Left kidney (tissue), 8 donors: ENCODE data around the gene PPP2R5E. TPM values are rescaled to one million over a fixed set of nuclear protein-coding genes. Genes with fewer than 3 reads are reported as not detected.
"Not testable (repeated sequence)": the region's sequence is repeated elsewhere in the genome, so short reads cannot be mapped to it uniquely, and the experiment has no call there.

ENCODE experiments used
- DNase-seq: peaks from one replicate; pipeline ENCODE4 v3.0.0-alpha.2; 2013
- long read RNA-seq, 8 donors: transcript quantifications; one replicate each; lab custom pipeline, GENCODE V29; 2026
- polyA plus RNA-seq: library from polyadenylated mRNA; unstranded; fragments of 120-200 nt; gene quantifications from one replicate; pipeline ENCODE4 v1.2.1, GENCODE V29; 2013; ENCODE audit not compliant: insufficient read length

Gene PPP2R5E
- polyA plus RNA-seq = 42.6 TPM
- long read RNA-seq, donor 1, full-length matches to known transcripts = 3 of 3 reads
- long read RNA-seq, donor 1, partial matches to known transcripts = 0 of 3 reads
- long read RNA-seq, donor 1, other reads (novel, unspliced or antisense) = 0 of 3 reads
- long read RNA-seq, donor 2, full-length matches to known transcripts = 5 of 20 reads
- long read RNA-seq, donor 2, partial matches to known transcripts = 15 of 20 reads
- long read RNA-seq, donor 2, other reads (novel, unspliced or antisense) = 0 of 20 reads
- long read RNA-seq, donor 3, full-length matches to known transcripts = 2 of 16 reads
- long read RNA-seq, donor 3, partial matches to known transcripts = 14 of 16 reads
- long read RNA-seq, donor 3, other reads (novel, unspliced or antisense) = 0 of 16 reads
- long read RNA-seq, donor 4, partial matches to known transcripts = 0 of 1 reads
- long read RNA-seq, donor 4, other reads (novel, unspliced or antisense) = 0 of 1 reads
- long read RNA-seq, donor 5, full-length matches to known transcripts = 3 of 10 reads
- long read RNA-seq, donor 5, partial matches to known transcripts = 7 of 10 reads
- long read RNA-seq, donor 5, other reads (novel, unspliced or antisense) = 0 of 10 reads
- long read RNA-seq, donor 6, full-length matches to known transcripts = 3 of 11 reads
- long read RNA-seq, donor 6, partial matches to known transcripts = 8 of 11 reads
- long read RNA-seq, donor 6, other reads (novel, unspliced or antisense) = 0 of 11 reads
- long read RNA-seq, donor 7, full-length matches to known transcripts = 5 of 11 reads
- long read RNA-seq, donor 7, partial matches to known transcripts = 6 of 11 reads
- long read RNA-seq, donor 7, other reads (novel, unspliced or antisense) = 0 of 11 reads
- long read RNA-seq, donor 8, full-length matches to known transcripts = 1 of 1 reads
- long read RNA-seq, donor 8, partial matches to known transcripts = 0 of 1 reads
- long read RNA-seq, donor 8, other reads (novel, unspliced or antisense) = 0 of 1 reads

DNA sequence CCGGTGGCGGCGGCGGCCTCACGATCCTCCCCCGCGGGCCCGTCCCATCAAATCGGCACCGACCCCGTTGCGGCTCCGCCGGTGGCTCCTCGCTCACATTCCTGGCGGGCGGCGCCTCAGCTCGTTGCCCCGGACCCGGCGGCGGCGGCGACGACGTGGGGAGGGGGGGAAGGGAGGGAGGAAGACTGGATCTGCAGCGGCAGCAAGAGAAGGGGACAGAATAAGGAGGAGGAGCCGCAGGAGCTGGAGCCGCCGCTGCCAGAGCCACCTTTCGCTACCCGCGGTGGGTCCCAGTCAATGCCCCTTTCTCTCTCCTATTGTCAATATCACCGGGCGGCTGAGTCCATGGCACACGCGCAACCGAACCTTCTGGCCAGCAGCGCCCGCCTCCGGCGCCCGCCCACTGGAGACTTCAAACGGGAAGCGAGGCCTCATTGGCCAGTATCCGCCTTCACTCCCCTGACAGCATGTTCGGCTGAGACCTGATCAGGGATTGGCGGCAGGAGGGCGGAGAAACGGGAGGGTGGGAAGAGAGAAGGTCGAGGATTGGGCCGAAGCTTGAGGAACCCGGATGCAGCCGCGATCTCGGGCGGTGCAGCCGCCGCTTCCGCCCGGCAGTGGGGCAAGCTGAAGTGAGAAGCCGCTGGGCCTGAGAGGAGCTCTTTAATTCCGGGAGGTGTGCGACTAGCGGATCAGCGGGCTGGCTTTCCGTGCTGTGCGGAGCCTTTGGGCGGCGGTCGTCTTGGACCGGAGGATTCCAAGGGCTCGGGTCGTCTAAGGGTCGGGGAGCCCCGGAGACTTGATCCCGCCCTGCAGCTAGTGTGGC is at the start of gene PPP2R5E:
Gene PPP2R5E (minus strand): TSS at position 378 of the 826 bp plus-strand sequence. CDS start 3,692 bp downstream, outside the sequence.
- peak; percentile 98 for DNase-seq

DNA sequence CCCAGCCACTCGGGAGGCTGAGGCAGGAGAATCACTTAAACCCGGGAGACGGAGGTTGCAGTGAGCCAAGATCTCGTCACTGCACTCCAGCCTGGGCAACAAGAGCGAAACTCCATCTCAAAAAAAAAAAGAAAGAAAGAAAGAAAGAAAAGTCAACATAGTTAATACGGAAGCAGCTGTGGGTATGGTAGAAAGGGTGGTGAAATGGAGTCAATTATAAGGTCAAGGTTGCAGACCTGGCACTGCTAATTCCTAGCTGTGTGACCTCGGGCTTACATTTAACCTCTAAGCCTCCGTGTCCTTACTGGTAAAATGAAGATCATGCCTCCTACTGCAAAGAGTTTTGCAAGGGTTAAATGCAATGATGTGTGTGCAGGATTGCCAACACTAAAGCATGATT is 39.9 kb upstream of the PPP2R5E start:
- not testable (repeated sequence) for DNase-seq

DNA sequence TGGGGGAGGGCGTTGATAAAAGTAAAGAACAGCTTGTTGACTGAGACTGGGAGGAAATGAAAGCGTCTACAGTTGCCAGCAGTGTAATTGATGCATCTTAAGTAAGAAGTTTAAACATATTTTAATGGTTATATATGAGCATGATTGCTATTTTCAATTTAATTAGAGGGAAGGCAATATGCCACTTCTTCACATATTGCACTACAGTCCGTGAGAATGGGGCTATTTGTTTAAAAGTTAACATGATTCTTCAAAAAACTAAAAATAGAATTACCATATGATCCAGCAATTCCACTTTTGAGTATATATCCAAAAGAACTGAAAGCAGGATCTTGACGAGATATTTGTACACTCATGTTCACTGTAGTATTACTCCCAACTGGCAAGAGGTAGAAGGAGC is 38.3 kb upstream of the PPP2R5E start:
- DNase-seq = no peak

DNA sequence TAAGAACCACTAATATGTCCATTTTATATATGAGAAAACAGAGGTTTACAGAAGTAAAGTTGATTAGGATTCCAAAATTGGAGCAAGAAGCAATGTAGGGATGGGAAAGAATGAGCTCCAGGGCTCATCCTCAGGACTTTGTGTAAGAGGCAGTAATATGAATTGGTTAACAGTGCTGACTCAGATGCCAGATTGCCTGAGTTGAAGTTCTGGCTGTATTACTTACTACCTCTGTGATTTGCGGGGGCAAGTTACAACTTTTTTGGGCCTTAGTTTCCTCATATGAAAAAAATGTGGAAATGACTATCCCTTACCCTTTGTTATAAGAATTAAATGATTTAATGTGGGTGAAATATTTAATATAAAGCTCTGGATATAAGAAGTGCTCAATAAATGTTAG is 35.1 kb upstream of the PPP2R5E start:
- no peak for DNase-seq

DNA sequence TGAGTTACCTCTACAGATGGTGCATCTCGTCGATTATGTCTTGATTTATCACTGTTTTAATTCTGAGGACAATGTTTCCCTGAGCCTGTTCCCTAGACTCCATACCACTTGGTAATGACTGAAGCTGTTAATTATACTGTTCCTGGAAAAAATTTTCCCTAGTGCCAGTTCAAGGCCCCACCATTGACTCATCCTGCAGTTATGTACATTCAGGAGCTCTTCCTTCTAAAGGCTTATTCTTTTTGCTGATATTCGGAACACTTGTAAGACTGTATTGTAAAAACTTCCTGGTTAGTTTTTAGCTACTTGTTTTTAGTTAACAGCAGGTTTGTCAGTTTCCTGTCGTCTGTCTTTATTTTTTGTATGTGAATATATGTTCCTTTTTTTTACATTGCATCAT is 30.4 kb upstream of the PPP2R5E start:
- no peak for DNase-seq

DNA sequence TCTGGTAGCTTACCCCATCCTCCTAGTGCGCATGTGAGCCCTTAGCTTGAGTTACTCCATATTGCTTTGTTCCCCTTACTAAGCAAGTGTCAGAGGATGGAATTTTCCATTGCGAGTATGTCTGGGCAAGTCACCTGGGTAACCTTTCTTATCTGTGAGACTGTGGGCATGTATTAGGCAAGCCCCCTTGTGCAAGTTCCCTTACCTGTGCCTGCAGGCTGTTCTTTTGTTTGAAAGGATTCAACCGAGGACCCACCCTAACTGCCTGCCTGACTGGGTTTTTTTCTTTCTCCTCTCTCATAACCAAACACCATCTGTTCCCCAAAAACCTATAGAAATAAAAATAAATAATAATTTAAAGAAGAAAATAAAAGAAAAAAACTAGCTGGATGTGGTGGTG is 22.3 kb upstream of the PPP2R5E start:
- DNase-seq = no peak

DNA sequence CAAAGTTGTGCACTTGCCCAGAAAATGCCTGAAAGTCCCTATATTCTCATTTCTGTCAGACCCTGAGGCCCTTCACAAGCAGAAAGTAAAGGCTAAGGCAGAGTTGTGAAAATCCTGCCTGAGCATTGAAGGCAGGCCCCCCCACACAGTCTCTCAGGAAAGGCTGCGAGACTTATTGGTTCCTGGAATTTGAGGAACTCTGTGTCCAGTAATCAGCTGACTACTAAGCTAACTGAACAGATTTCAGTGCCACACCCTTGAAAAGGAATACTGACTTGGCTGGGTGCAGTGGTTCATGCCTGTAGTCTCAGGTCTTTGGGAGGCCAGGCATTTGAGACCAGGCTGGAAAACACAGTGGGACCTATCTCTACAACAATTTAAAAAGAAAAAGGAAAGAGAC is 21.1 kb upstream of the PPP2R5E start:
- no peak for DNase-seq

DNA sequence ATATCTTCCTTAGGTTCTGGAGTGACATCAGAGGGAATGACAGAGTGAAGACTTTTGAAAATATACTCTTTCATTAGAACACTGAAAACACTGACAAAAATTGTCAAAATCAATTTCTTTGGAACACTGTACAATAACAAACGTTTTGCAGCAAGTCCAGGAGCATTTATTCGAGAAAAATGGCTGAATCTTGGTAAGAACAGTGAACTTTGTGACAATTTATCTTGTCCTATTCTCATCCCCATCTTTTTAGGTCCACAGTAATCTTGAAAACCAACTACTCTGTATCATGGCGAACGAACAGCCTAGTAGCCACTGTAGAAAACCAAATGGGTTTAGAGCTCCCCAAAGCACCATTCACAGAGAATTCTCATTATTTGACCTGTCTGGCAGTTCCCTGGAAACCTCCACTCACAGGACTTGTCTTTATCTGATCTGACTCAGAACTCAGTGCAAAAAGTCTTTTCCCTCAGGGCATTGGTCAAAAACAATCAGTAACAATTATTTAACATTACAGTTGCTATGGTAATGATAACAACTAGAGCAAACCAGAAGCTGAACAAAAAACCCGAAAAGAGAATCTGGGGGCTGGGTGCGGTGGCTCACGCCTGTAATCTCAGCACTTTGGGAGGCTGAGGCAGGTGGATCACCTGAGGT is 20.3 kb upstream of the PPP2R5E start:
- DNase-seq = no peak

DNA sequence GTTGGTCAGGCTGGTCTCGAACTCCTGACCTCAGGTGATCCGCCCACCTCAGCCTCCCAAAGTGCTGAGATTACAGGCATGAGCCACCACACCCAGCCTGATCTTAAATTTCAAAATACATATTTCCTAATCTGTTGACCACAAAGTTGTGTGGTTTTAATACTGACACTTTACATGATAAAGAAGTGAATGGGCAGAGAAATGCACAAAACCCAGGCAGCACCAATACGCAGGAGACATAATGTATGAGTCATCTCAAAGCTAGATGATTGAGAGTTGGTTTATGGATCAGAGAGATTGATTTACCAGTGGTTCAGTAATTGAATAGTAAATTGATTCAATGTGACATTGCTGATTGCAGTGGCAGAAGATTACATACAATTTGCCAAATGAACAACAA is 19.2 kb upstream of the PPP2R5E start:
- DNase-seq = no peak

DNA sequence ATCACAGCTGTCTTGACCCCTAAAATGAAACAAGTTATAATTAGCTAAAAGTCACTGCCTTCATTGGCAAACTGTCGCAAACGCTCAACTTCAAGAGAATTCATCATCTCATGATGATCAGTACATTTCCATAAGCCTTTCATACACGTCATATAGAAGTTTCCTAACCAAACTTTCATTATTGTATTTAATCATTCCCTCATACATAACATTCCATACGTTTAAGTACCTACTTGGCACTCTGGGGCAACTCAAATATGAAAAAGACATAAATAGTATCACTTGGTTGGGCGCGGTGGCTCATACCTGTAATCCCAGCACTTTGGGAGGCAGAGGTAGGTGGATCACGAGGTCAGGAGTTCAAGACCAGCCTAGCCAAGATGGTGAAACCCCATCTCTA is 12.4 kb upstream of the PPP2R5E start:
- DNase-seq = no peak

DNA sequence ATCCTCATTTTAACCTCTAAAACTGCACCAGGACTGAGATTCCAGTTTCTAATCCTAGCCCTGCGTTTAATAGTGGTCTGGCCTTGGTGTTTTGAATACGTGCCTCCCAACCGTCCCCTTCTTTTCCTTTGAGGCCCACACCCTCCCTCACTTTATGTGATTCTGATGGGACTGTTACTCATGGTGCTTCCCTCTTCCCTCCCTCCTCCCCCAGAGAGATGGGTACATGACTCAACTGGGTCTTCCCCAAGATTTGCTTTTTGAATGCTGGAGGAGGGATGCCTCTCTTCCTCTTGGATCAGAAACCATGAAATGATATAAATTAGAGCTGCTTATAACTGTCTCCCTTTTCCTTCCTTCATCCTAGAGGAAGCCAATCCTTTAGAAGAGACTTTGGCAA is 8.2 kb upstream of the PPP2R5E start:
- no peak for DNase-seq

DNA sequence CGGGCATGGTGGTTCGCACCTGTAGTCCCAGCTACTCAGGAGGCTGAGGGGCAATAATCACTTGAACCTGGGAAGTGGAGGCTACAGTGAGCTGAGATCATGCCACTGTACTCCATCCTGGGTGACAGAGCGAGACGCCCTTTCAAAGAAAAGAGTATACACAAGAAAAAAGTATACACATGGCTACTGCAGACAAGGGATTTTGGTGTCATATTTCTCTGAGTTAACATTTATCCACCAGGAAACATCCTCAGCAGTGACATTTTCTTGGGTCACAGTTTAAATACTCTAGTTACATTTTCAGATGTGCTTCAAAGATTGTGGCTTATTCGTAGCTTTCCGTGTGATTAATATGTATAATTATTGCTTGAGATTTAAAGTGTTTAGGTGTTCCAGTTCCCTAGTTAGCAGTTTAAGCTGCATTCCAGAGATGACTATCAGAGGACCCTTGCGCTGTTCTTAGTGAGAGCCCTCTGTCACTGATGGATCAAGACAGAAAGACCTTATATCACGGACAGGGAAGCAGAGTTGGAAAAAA is 4.7 kb upstream of the PPP2R5E start:
- DNase-seq = no peak

DNA sequence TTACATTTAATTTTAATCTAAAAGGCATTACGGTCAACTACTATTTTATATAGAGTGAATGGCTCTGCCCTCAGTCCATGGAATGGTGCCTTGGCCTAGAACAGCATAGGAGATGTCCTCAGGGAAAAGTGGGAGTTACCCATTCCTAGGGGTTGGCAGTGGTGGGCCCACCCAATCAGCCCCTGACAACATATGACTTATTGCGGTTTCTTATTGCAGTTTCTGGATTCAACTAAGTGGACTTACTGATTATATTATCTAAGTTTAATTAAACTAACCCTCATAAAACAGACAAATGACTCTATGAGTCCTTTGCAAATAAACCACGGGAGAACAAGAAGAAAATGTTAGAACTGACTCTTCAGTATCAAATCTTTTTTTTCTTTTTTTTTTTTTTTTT is 2.3 kb upstream of the PPP2R5E start:
- DNase-seq = no peak

DNA sequence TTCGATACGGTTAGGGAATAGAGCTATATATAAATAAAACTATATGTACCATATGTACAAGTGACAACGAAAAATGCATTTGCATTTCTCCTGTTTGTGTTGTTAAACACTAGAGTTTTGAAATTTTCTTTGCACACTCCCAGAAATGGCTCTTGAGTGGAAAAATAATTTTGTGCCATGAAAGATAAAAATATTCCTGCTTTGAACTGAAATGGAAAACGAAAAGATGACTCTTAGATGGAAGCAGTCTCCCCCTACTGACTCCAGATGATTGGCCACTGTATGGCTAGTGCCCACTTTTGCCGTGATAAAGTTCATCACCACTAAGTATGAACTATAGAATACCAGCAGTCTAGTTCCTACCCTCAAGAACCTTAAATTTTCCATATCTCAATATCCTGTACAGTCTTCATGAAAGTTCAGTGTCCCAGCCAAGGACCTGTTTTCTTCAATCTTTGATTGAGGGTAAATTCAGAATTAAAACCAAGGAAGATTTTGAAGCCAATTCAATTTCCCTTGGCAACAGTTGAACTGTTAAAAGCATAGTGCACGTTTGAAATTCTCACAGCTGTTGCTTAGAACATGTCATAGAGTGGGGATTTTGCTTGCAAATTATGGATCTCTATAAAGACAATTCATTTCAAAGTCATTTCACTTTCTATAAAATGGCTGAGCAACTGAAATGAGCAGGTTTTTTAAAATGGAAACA is 1.6 kb upstream of the PPP2R5E start:
- no peak for DNase-seq

DNA sequence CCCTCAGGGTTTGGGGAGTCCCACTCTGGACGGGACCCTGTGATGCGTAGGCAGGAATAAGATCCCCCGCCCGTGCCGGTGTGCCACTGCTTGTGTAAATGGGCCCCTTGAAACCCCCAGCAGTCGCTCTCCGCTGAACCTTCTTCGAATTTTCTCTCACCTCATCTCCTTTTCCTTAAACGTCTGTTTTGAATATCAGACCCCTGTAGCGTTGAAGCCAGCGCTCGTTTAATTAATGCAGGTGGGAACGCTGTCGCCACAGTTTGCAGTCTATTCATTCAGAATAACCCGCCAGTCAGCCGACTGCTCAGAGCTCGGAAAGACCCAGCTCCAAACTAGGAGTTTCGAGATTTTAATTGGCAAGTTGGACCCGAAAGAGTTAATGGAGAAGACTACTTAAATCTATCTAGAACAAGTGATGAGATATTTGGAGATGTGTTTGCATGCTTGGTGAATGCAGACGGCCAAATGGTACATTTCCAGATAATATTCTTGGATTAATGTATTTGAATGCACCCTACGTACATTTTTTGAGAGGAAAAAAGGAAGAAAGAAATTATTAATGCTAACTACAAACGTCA is 739 bp upstream of the PPP2R5E start:
- peak; percentile 19 for DNase-seq

DNA sequence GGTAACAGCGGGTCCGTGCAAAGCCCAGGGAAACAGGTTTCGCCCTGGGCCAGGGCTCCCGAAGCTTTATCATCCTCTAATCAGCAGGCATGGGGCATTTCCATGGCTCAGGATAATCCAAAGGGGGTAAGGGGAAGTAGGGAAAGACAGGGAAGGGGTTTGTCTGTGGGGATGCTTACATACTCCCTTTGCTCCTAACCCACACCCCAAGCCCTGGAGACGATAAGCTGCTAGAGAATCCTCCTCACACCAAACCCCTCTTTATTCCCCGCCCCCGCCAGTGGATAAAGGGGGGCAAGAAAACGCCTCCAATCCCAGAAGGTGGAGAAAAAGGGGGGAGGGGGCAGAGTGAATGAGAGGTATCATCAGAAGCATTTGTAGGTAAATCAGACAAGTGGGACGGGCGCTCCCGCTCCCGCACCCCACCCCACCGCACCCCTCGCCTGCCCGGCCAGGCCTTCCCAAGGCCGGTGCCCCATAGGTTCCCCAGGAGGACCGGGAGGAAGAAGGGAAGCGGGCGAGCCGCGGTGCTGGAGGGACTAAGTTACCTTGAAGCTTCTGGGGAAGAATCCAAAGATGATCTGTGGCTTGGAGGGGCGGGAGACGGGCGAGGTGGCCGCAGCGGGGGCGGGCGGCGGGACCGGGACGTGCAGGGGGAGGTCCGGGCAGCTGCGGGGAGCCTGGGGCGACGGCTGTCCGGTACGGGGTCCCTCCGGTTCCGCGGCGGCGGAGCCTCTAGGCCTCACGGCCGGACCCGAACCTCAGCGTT is 762 bp downstream of the PPP2R5E start:
- DNase-seq = peak; percentile 37

DNA sequence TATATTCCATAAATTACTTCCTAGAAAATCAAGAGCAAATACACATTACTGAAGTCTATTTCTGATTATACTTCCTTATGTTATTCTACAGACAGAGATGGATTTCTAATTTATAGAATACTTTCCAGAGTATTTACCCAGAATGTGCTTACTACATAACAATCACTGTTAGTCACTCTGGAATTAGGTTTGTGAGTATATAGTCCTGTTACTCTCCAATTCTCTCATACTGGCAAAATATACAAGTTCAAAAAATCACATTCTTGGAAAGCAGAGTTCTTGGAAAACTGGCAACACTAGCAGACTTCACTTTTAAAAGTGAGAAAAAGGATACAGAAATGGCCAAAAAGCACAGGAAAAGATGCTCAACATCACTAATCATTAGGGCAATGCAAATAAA is 7.3 kb downstream of the PPP2R5E start:
- no peak for DNase-seq

DNA sequence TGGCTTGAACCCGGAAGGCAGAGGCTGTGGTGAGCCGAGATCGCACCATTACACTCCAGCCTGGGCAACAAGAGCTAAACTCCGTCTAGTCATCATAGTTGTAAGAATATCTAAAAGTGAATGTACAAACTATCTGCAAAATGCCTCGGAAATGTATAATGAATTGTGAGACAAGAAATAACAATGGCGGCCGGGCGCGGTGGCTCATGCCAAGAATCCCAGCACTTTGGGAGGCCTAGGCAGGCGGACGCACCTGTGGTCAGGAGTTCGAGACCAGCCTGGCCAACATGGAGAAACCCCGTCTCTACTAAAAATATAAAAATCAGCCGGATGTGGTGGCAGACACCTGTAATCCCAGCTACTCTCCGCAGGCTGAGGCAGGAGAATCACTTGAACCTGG is 9.7 kb downstream of the PPP2R5E start:
- DNase-seq = no peak

DNA sequence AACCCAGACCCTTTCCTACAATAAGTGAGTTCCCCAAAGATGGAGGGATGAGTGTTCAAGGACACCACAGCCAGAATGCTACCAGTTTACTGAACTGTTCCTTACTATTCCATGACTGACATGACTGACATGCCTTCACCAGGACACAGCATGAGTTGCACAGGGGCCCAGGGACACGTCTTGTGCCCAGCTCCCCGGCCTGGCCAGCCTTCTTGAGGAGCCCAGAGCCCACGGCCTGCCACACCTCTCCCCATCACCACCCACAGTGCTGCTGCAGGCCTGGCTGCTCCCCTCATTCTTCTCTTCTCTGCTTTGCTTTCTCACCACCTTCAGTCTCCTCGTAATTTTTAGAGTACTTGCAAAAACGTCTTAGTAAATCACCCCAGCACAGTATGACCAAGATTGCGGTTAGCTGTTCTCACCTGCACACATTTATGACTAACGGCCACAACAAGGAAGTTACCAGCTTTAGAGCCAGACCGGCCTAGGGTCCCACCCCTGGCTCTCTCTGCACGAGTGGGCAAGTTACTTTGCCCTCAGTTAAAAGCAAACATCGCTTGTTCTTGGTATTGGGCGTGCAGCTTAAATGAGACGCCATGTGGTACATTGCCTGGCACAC is 18.5 kb downstream of the PPP2R5E start:
- no peak for DNase-seq
